ACC112 (cell line): ENCODE data around the gene TMEM72.
"Not testable (repeated sequence)": the region's sequence is repeated elsewhere in the genome, so short reads cannot be mapped to it uniquely, and the experiment has no call there.

ENCODE experiments used
- H2AFZ ChIP-seq: fragments of 200-600 bp; sonication (generic); one replicate; pipeline ENCODE4 v1.6.0; 2017; ENCODE audit warnings: antibody characterized with exemption, low read length; ENCODE audit not compliant: unreplicated experiment
- H3K27ac ChIP-seq: fragments of 200-600 bp; sonication (generic); 2 replicates; pipeline ENCODE4 v1.5.1; 2014; ENCODE audit warnings: low read depth, mild to moderate bottlenecking, antibody characterized with exemption, low read length, moderate library complexity
- H3K27me3 ChIP-seq: fragments of 200-600 bp; sonication (generic); 2 replicates; pipeline ENCODE4 v1.6.1; 2014; ENCODE audit warnings: mild to moderate bottlenecking, antibody characterized with exemption, low read length, moderate library complexity, mixed read lengths; ENCODE audit not compliant: insufficient read depth
- H3K36me3 ChIP-seq: fragments of 200-600 bp; sonication (generic); 2 replicates; pipeline ENCODE4 v1.6.1; 2016; ENCODE audit warnings: mild to moderate bottlenecking, antibody characterized with exemption, low read length, moderate library complexity, mixed read lengths; ENCODE audit not compliant: insufficient read depth
- H3K4me1 ChIP-seq: fragments of 200-600 bp; sonication (generic); one replicate; pipeline ENCODE4 v1.6.1; 2016; ENCODE audit warnings: low read length, mixed read lengths; ENCODE audit not compliant: insufficient read depth, unreplicated experiment, control insufficient read depth
- H3K4me3 ChIP-seq: fragments of 200-600 bp; sonication (generic); 2 replicates; pipeline ENCODE4 v1.5.1; 2014; ENCODE audit warnings: mild to moderate bottlenecking, low read depth, low read length
- H3K79me2 ChIP-seq: fragments of 200-600 bp; sonication (generic); one replicate; pipeline ENCODE4 v1.6.0; 2016; ENCODE audit warnings: low read length; ENCODE audit not compliant: control insufficient read depth, unreplicated experiment, insufficient read depth

TMEM72 gene

GRCh38 chr10:44911081-44911540 is at the start of gene TMEM72:
Gene TMEM72 (plus strand): TSS chr10:44911337. CDS start chr10:44911513, 176 bp downstream.
- Histone ChIP-seq H3K27me3 (peaks cover 63% of the 10 kb centered on the region), H2AFZ (no peak within 1 kb of the TSS), H3K79me2 (no peaks in the 10 kb centered on the region), H3K4me3 (no peak within 1 kb of the TSS), H3K36me3 (no peaks in the 10 kb centered on the region), H3K27ac (no peak within 1 kb of the TSS), H3K4me1 (no peaks in the 10 kb centered on the region)

- Histone ChIP-seq H2AFZ (no peak overlapping the region), H3K4me1 (peaks cover 30% of the 10 kb centered on the region), H3K27ac (no peak overlapping the region), H3K4me3 (no peak overlapping the region), H3K27me3 (no peaks in the 10 kb centered on the region), H3K79me2 (no peaks in the 10 kb centered on the region), H3K36me3 (no peaks in the 10 kb centered on the region)
Measured at GRCh38 chr10:44862006-44862751, 49.0 kb upstream of the TMEM72 start.

GRCh38 chr10:44862924-44863323 is 48.2 kb upstream of the TMEM72 start:
- no peaks in the 10 kb centered on the region for H3K36me3 ChIP-seq
- H3K4me1 ChIP-seq = peaks cover 24% of the 10 kb centered on the region
- H2AFZ ChIP-seq = no peak overlapping the region
- no peaks in the 10 kb centered on the region for H3K27me3 ChIP-seq
- no peak overlapping the region for H3K4me3 ChIP-seq
- no peak overlapping the region for H3K27ac ChIP-seq
- no peaks in the 10 kb centered on the region for H3K79me2 ChIP-seq

GRCh38 chr10:44863344-44864047 is 47.6 kb upstream of the TMEM72 start:
- Histone ChIP-seq H3K27ac (no peak overlapping the region), H3K4me3 (no peak overlapping the region), H3K36me3 (no peaks in the 10 kb centered on the region), H2AFZ (no peak overlapping the region), H3K27me3 (no peaks in the 10 kb centered on the region), H3K79me2 (no peaks in the 10 kb centered on the region), H3K4me1 (peaks cover 20% of the 10 kb centered on the region)

GRCh38 chr10:44864051-44864450 is 47.1 kb upstream of the TMEM72 start:
- Histone ChIP-seq H2AFZ (no peak overlapping the region), H3K4me3 (no peak overlapping the region), H3K79me2 (no peaks in the 10 kb centered on the region), H3K27ac (no peak overlapping the region), H3K27me3 (no peaks in the 10 kb centered on the region), H3K36me3 (no peaks in the 10 kb centered on the region), H3K4me1 (peaks cover 20% of the 10 kb centered on the region)

GRCh38 chr10:44864637-44865288 is 46.4 kb upstream of the TMEM72 start:
- peaks cover 20% of the 10 kb centered on the region for H3K4me1 ChIP-seq
- no peaks in the 10 kb centered on the region for H3K36me3 ChIP-seq
- H3K4me3 ChIP-seq = peak overlapping the region; percentile 80
- H3K27me3 ChIP-seq = no peaks in the 10 kb centered on the region
- peak overlapping the region; percentile 89 for H2AFZ ChIP-seq
- peak overlapping the region; percentile 17; the same call in 1 of the 2 replicates for H3K27ac ChIP-seq
- H3K79me2 ChIP-seq = no peaks in the 10 kb centered on the region

- H3K79me2 ChIP-seq = no peaks in the 10 kb centered on the region
- H2AFZ ChIP-seq = peak overlapping the region; percentile 65
- no peaks in the 10 kb centered on the region for H3K27me3 ChIP-seq
- H3K4me1 ChIP-seq = peaks cover 20% of the 10 kb centered on the region
- H3K27ac ChIP-seq = no peak overlapping the region
- H3K4me3 ChIP-seq = peak overlapping the region; percentile 80
- no peaks in the 10 kb centered on the region for H3K36me3 ChIP-seq
Measured at GRCh38 chr10:44865289-44865671, 45.9 kb upstream of the TMEM72 start.

GRCh38 chr10:44866367-44866766 is 44.8 kb upstream of the TMEM72 start:
- H3K36me3 ChIP-seq, H3K79me2 ChIP-seq, H3K4me3 ChIP-seq, H2AFZ ChIP-seq, H3K27me3 ChIP-seq, H3K27ac ChIP-seq: not testable (repeated sequence)
- H3K4me1 ChIP-seq = peaks cover 12% of the 10 kb centered on the region

GRCh38 chr10:44870031-44870430 is 41.1 kb upstream of the TMEM72 start:
- H3K27ac ChIP-seq = no peak overlapping the region
- no peaks in the 10 kb centered on the region for H3K79me2 ChIP-seq
- no peaks in the 10 kb centered on the region for H3K27me3 ChIP-seq
- no peak overlapping the region for H2AFZ ChIP-seq
- no peak overlapping the region for H3K4me3 ChIP-seq
- peaks cover 6% of the 10 kb centered on the region for H3K4me1 ChIP-seq
- no peaks in the 10 kb centered on the region for H3K36me3 ChIP-seq

- H3K79me2 ChIP-seq = no peaks in the 10 kb centered on the region
- H3K4me3 ChIP-seq = no peak overlapping the region
- H3K4me1 ChIP-seq = no peaks in the 10 kb centered on the region
- H3K27ac ChIP-seq = no peak overlapping the region
- no peak overlapping the region for H2AFZ ChIP-seq
- H3K36me3 ChIP-seq = no peaks in the 10 kb centered on the region
- no peaks in the 10 kb centered on the region for H3K27me3 ChIP-seq
Measured at GRCh38 chr10:44873160-44873559, 38.0 kb upstream of the TMEM72 start.
